K562 (cell line): ENCODE results near the gene GUCY2D. TPM values are rescaled to one million over a fixed set of nuclear protein-coding genes. Genes with fewer than 3 reads are reported as not detected.

ENCODE experiments used
- ATAC-seq: fragments of 200-7000 bp; cut with Tn5 transposase; 3 replicates; pipeline ENCODE4 v1.9.1; 2020; ENCODE audit warnings: moderate library complexity
- BruUV-seq: library from RNA; stranded (reverse); fragments of 400-500 nt; replicated peaks from 2 replicates; lab custom pipeline; 2021; lab: Mats Ljungman, UMichigan
- CTCF ChIA-PET: fragments of 300-600 bp; formaldehyde crosslinking; extraction: SDS; loops from one replicate; lab custom pipeline; 2021; ENCODE audit warnings: low intra/inter-chr PET ratio; lab: Yijun Ruan, JAX
- POLR2A ChIA-PET: fragments of 300-600, 350-650 bp; sonication (Branson Sonifier 250); formaldehyde crosslinking; extraction: SDS; loops from one replicate; lab custom pipeline; 2021; ENCODE audit warnings: antibody characterized with exemption, inconsistent platforms; lab: Yijun Ruan, JAX
- DNase-seq, 4 experiments: peaks; one replicate each; pipeline versions ENCODE4 v3.0.0 to v3.0.0-alpha.2; 2011 to 2018; ENCODE audit warnings: low spot score in 3 of 4, mixed read lengths in 3 of 4; ENCODE audit errors: extremely low read depth in 1 of 4
- FAIRE-seq: peaks from 2 replicates; lab custom pipeline; 2011; peaks lifted over from hg19 to GRCh38; lab: Jason Lieb, UNC
- H2AFZ ChIP-seq: 2 replicates; pipeline ENCODE4 v1.6.0; 2011; ENCODE audit warnings: low read depth, low read length, control low read depth, inconsistent platforms
- H3K27ac ChIP-seq: fragments of 200-600 bp; 3 replicates; pipeline ENCODE4 v1.8.0; 2011; ENCODE audit warnings: low read depth, mild to moderate bottlenecking, control low read depth, inconsistent platforms, low read length, moderate library complexity, mixed read lengths; ENCODE audit errors: extremely low read depth
- H3K27me3 ChIP-seq, 2 experiments: fragments of 300-600 bp in 1 of 2; 2 replicates in 1 of 2; 3 replicates in 1 of 2; pipeline versions ENCODE4 v1.6.0 to v1.8.0; 2011; ENCODE audit warnings: inconsistent platforms in 2 of 2, low read length in 2 of 2, mild to moderate bottlenecking in 1 of 2, mixed read lengths in 1 of 2, moderate library complexity in 1 of 2; ENCODE audit not compliant: control insufficient read depth in 2 of 2, insufficient read depth in 2 of 2
- H3K36me3 ChIP-seq: fragments of 300-600 bp; 3 replicates; pipeline ENCODE4 v1.8.0; 2011; ENCODE audit warnings: mild to moderate bottlenecking, low read length, inconsistent platforms; ENCODE audit not compliant: control insufficient read depth, insufficient read depth
- H3K4me1 ChIP-seq, 2 experiments: fragments of 200-600 bp in 1 of 2; replicated peaks in 1 of 2; 2 replicates in 1 of 2; 3 replicates in 1 of 2; pipeline versions ENCODE4 v1.5.1 to v1.8.0; 2011; ENCODE audit warnings: inconsistent platforms in 2 of 2, low read length in 2 of 2, mild to moderate bottlenecking in 1 of 2, mixed read lengths in 1 of 2, moderate library complexity in 1 of 2; ENCODE audit not compliant: control insufficient read depth in 2 of 2, insufficient read depth in 2 of 2
- H3K4me2 ChIP-seq: 2 replicates; pipeline ENCODE4 v1.6.1; 2011; ENCODE audit warnings: low read length, control low read depth, inconsistent platforms, mixed read lengths; ENCODE audit not compliant: insufficient read depth
- H3K4me3 ChIP-seq: fragments of 200-600 bp; sonication (generic), shearing (Covaris generic); 2 replicates; pipeline ENCODE4 v1.5.1; 2016; ENCODE audit warnings: control low read depth, inconsistent platforms
- H3K79me2 ChIP-seq: fragments of 200-600 bp; 3 replicates; pipeline ENCODE4 v1.8.0; 2011; ENCODE audit warnings: low read length, inconsistent platforms; ENCODE audit not compliant: control insufficient read depth, insufficient read depth
- H3K9ac ChIP-seq, 2 experiments: 2 replicates each; pipeline versions ENCODE4 v1.6.0 to v1.6.1; 2011; ENCODE audit warnings: low read depth in 2 of 2, low read length in 2 of 2, control low read depth in 1 of 2, inconsistent platforms in 1 of 2, mild to moderate bottlenecking in 1 of 2, mixed read lengths in 1 of 2; ENCODE audit not compliant: insufficient read depth in 1 of 2
- H3K9me1 ChIP-seq: one replicate; pipeline ENCODE4 v1.6.0; 2011; ENCODE audit warnings: inconsistent platforms, mild to moderate bottlenecking, low read length, moderate library complexity; ENCODE audit not compliant: control insufficient read depth, insufficient read depth
- H3K9me3 ChIP-seq: replicated peaks from 2 replicates; pipeline ENCODE4 v1.5.1; 2011; ENCODE audit warnings: low read depth, low read length, inconsistent platforms; ENCODE audit not compliant: control insufficient read depth, insufficient read depth
- H4K20me1 ChIP-seq: replicated peaks from 2 replicates; pipeline ENCODE4 v1.6.1; 2011; ENCODE audit warnings: low read length, inconsistent platforms, mixed read lengths; ENCODE audit not compliant: control insufficient read depth, insufficient read depth
- CBFB ChIP-seq: sonication (generic); formaldehyde crosslinking; IDR thresholded peaks from 2 replicates; pipeline ENCODE4 v1.4.0; 2020; ENCODE audit warnings: mild to moderate bottlenecking, missing genetic modification reagents
- CEBPG ChIP-seq, 3 experiments: fragments of 200-800 bp in 1 of 3; sonication (Bioruptor generic) in 1 of 3; sonication (generic) in 1 of 3; formaldehyde crosslinking in 1 of 3; IDR thresholded peaks in 2 of 3; conservative IDR thresholded peaks in 1 of 3; 2 replicates each; pipeline versions ENCODE4 v1.6.1 to v1.8.0; 2016 to 2022; ENCODE audit warnings: missing compliant biosample characterization in 2 of 3, missing genetic modification characterization in 2 of 3, mild to moderate bottlenecking in 1 of 3, missing genetic modification reagents in 1 of 3
- HDAC2 ChIP-seq: fragments of 450-650 bp; IDR thresholded peaks from 2 replicates; pipeline ENCODE4 v1.6.1; 2016; ENCODE audit warnings: mild to moderate bottlenecking
- JUND ChIP-seq, 2 experiments: IDR thresholded peaks; 2 replicates in 1 of 2; 3 replicates in 1 of 2; pipeline ENCODE4 v1.6.1; 2011; ENCODE audit warnings: borderline replicate concordance in 2 of 2, low read depth in 2 of 2, low read length in 2 of 2, improper control_type of control experiment in 1 of 2, missing biosample characterization in 1 of 2, missing genetic modification characterization in 1 of 2, missing genetic modification reagents in 1 of 2
- SIN3A ChIP-seq, 2 experiments: fragments of 150-350 bp in 1 of 2; IDR thresholded peaks; 2 replicates each; pipeline ENCODE4 v1.6.1; 2011 to 2016; ENCODE audit warnings: borderline replicate concordance in 2 of 2, low read depth in 2 of 2, low read length in 2 of 2, mild to moderate bottlenecking in 2 of 2, moderate library complexity in 2 of 2; ENCODE audit not compliant: control insufficient read depth in 1 of 2
- ZNF445 ChIP-seq: fragments of 250-450 bp; sonication (Bioruptor Pico); IDR thresholded peaks from 2 replicates; pipeline ENCODE4 v1.4.0; 2020; ENCODE audit warnings: low read depth, mild to moderate bottlenecking, moderate library complexity
- ZNF592 ChIP-seq: fragments of 450-650 bp; IDR thresholded peaks from 2 replicates; pipeline ENCODE4 v1.6.1; 2017; ENCODE audit warnings: antibody characterized with exemption, mild to moderate bottlenecking
- WGBS: fragments of 100-300 bp; shearing (Covaris generic); methylation state at CpG from one replicate; pipeline ENCODE4 v1.1.6; 2016; ENCODE audit warnings: low coverage, mixed read lengths; ENCODE audit not compliant: insufficient coverage; ENCODE audit errors: missing lambda C conversion rate; 5-methylcytosine and 5-hydroxymethylcytosine counted together
- in situ Hi-C: fragments of 300-500 bp; cut with MboI; formaldehyde crosslinking; loops from 4 replicates; pipeline ENCODE4 v1.15.0; 2018; ENCODE audit warnings: inconsistent platforms, mixed read lengths
- intact Hi-C: fragments of 100-400 bp; cut with micrococcal nuclease; formaldehyde crosslinking; loops from 2 replicates; pipeline ENCODE4 v1.14.2; 2022
- polyA plus RNA-seq, 8 experiments: library from polyadenylated mRNA; depleted of rRNA in 4 of 8; stranded (reverse) in 5 of 8; unstranded in 3 of 8; fragments of >200 nt; fragmentation: Nextera tagmentation in 2 of 8; fragmentation: Illumina TruSeq in 1 of 8; extraction: Ambion mirVana in 2 of 8; extraction: Trizol in 1 of 8; gene quantifications; 2 replicates each; pipeline versions ENCODE4 v1.2.1 to v1.2.3, GENCODE V29; 2011 to 2014; ENCODE audit warnings: inconsistent platforms in 1 of 8, missing spikeins in 1 of 8
- total RNA-seq, 7 experiments: library from RNA; depleted of rRNA in 6 of 7; stranded (reverse); fragments of >200 nt in 6 of 7; fragmentation: Illumina TruSeq in 2 of 7; extraction: Trizol in 2 of 7; gene quantifications; 2 replicates each; pipeline versions ENCODE4 v1.2.1 to v1.2.3, GENCODE V29; 2011 to 2021; ENCODE audit warnings: low replicate concordance in 1 of 7

GUCY2D gene
- total and polyA plus RNA-seq, 9 of the 15 experiments (the other 6 are each of a cell fraction or from before 2014, with no cell fraction given) = 0.05 TPM; not detected in 8

GRCh38 chr17:8069587-8069860 lies 67.1 kb downstream of the GUCY2D start:
- POLR2A ChIA-PET = interaction anchor here (0.6 to 0.7 kb wide), 2 partner anchors 61 to 655 kb away, joined by 3 read pairs; no protein-coding TSS in a partner anchor
- BruUV-seq = no TSS peak
- H3K27me3 ChIP-seq = peaks cover 0 to 18% of the 10 kb centered on the region in 2 experiments; a peak in 3 of 5 replicates
- H3K9me3 ChIP-seq = no peaks in the 10 kb centered on the region
- H3K9ac ChIP-seq = no peak overlapping the region
- no peak overlapping the region for H3K4me2 ChIP-seq
- H3K36me3 ChIP-seq = no peaks in the 10 kb centered on the region
- intact Hi-C loops = no loop called here
- H3K4me3 ChIP-seq = no peak overlapping the region
- 45% methylated on average over 2 of the region's 3 CpGs for WGBS
- TF ChIP-seq JUND (IDR thresholded peaks at IDR 0.05; ENCODE audit: borderline replicate concordance, low read depth, low read length) (no peak), JUND (tag; IDR thresholded peaks at IDR 0.05; ENCODE audit: borderline replicate concordance, low read depth, low read length) (no peak), ZNF592 (no peak), SIN3A (IDR thresholded peaks at IDR 0.05; ENCODE audit: borderline replicate concordance in 2 of 2, control insufficient read depth in 1 of 2, low read depth in 2 of 2, low read length in 2 of 2) (no peak), HDAC2 (no peak), CBFB (CRISPR knock-in tag) (no peak), CEBPG (CRISPR knock-in tag; IDR thresholded peaks at IDR 0.05) (no peak), CEBPG (tag; conservative IDR thresholded peaks at IDR 0.05 in 1 of 2, IDR thresholded peaks at IDR 0.05 in 1 of 2) (no peak), ZNF445 (CRISPR knock-in tag) (no peak)
- in situ Hi-C loops = loop anchor here (25.0 kb wide), 2 partner anchors 718 to 918 kb away; partner anchors contain the start of gene MFSD6L
- H2AFZ ChIP-seq = no peak overlapping the region
- no peak overlapping the region for H3K27ac ChIP-seq
- FAIRE-seq (no peak), DNase-seq (no peak), ATAC-seq (no peak)
- H3K79me2 ChIP-seq = no peaks in the 10 kb centered on the region
- H3K9me1 ChIP-seq = no peaks in the 10 kb centered on the region
- CTCF ChIA-PET = no interaction called here
- H4K20me1 ChIP-seq = no peaks in the 10 kb centered on the region
- peaks cover 5 to 28% of the 10 kb centered on the region in 2 experiments; a peak in 3 of 5 replicates for H3K4me1 ChIP-seq

Other genes with a start within 250 kb of the GUCY2D start
Only the 7 nearest of the 20 such genes appear.
- 34.8 and 36.7 TPM in 2 replicates for gene CHD3, start 113.8 kb upstream of the GUCY2D start, total RNA-seq (2014; rRNA removed)
- 14.6 and 15.2 TPM in 2 replicates for gene CHD3, start 113.8 kb upstream of the GUCY2D start, total RNA-seq (2014; rRNA removed; fragmentation: Illumina TruSeq; extraction: Trizol)
- gene CHD3, start 113.8 kb upstream of the GUCY2D start, total RNA-seq (2015; rRNA removed; fragmentation: Illumina TruSeq; extraction: Trizol) = 19.8 and 21.2 TPM in 2 replicates
- 30.6 and 38.2 TPM in 2 replicates for gene CHD3, start 113.8 kb upstream of the GUCY2D start, total RNA-seq (2021)
- 12.2 and 15.7 TPM in 2 replicates for gene CHD3, start 113.8 kb upstream of the GUCY2D start, polyA plus RNA-seq (2011; rRNA removed)
- gene CHD3, start 113.8 kb upstream of the GUCY2D start, polyA plus RNA-seq (2014; fragmentation: Illumina TruSeq; extraction: Trizol) = 24.7 and 24.8 TPM in 2 replicates
- gene CHD3, start 113.8 kb upstream of the GUCY2D start, polyA plus RNA-seq (2014; fragmentation: Nextera tagmentation; extraction: Ambion mirVana) = under 1 TPM; 0.39 to 0.63 TPM
- 27.8 and 33.9 TPM in 2 replicates for gene CHD3, start 113.8 kb upstream of the GUCY2D start, polyA plus RNA-seq (2014; rRNA removed)
- 1.9 and 4.1 TPM in 2 replicates for gene RNF227, start 86.3 kb upstream of the GUCY2D start, total RNA-seq (2014; rRNA removed)
- 2.2 and 2.3 TPM in 2 replicates for gene RNF227, start 86.3 kb upstream of the GUCY2D start, total RNA-seq (2014; rRNA removed; fragmentation: Illumina TruSeq; extraction: Trizol)
- 2.1 and 2.2 TPM in 2 replicates for gene RNF227, start 86.3 kb upstream of the GUCY2D start, total RNA-seq (2015; rRNA removed; fragmentation: Illumina TruSeq; extraction: Trizol)
- gene RNF227, start 86.3 kb upstream of the GUCY2D start, total RNA-seq (2021) = 2.1 and 2.3 TPM in 2 replicates
- 3.0 and 3.3 TPM in 2 replicates for gene RNF227, start 86.3 kb upstream of the GUCY2D start, polyA plus RNA-seq (2011; rRNA removed)
- gene RNF227, start 86.3 kb upstream of the GUCY2D start, polyA plus RNA-seq (2014; fragmentation: Illumina TruSeq; extraction: Trizol) = 2.8 and 3.0 TPM in 2 replicates
- 1 to 10 TPM; 1.1 to 1.5 TPM for gene RNF227, start 86.3 kb upstream of the GUCY2D start, polyA plus RNA-seq (2014; fragmentation: Nextera tagmentation; extraction: Ambion mirVana)
- gene RNF227, start 86.3 kb upstream of the GUCY2D start, polyA plus RNA-seq (2014; rRNA removed) = 4.7 and 6.7 TPM in 2 replicates
- 0.37 and 1.3 TPM in 2 replicates for gene KCNAB3, start 72.8 kb upstream of the GUCY2D start, total RNA-seq (2014; rRNA removed)
- gene KCNAB3, start 72.8 kb upstream of the GUCY2D start, total RNA-seq (2014; rRNA removed; fragmentation: Illumina TruSeq; extraction: Trizol) = 0.70 and 0.76 TPM in 2 replicates
- 0.57 and 0.69 TPM in 2 replicates for gene KCNAB3, start 72.8 kb upstream of the GUCY2D start, total RNA-seq (2015; rRNA removed; fragmentation: Illumina TruSeq; extraction: Trizol)
- gene KCNAB3, start 72.8 kb upstream of the GUCY2D start, total RNA-seq (2021) = 1.7 and 2.5 TPM in 2 replicates
- gene KCNAB3, start 72.8 kb upstream of the GUCY2D start, polyA plus RNA-seq (2011; rRNA removed) = 1.1 and 2.0 TPM in 2 replicates
- gene KCNAB3, start 72.8 kb upstream of the GUCY2D start, polyA plus RNA-seq (2014; fragmentation: Illumina TruSeq; extraction: Trizol) = 0.61 and 1.4 TPM in 2 replicates
- gene KCNAB3, start 72.8 kb upstream of the GUCY2D start, polyA plus RNA-seq (2014; fragmentation: Nextera tagmentation; extraction: Ambion mirVana) = under 1 TPM; 0.03 to 0.17 TPM
- gene KCNAB3, start 72.8 kb upstream of the GUCY2D start, polyA plus RNA-seq (2014; rRNA removed) = 1.0 and 2.1 TPM in 2 replicates
- gene TRAPPC1, start 70.7 kb upstream of the GUCY2D start, total RNA-seq (2014; rRNA removed) = 18.3 and 21.9 TPM in 2 replicates
- 11.7 and 15.4 TPM in 2 replicates for gene TRAPPC1, start 70.7 kb upstream of the GUCY2D start, total RNA-seq (2014; rRNA removed; fragmentation: Illumina TruSeq; extraction: Trizol)
- 11.9 and 13.4 TPM in 2 replicates for gene TRAPPC1, start 70.7 kb upstream of the GUCY2D start, total RNA-seq (2015; rRNA removed; fragmentation: Illumina TruSeq; extraction: Trizol)
- gene TRAPPC1, start 70.7 kb upstream of the GUCY2D start, total RNA-seq (2021) = 59.2 and 64.5 TPM in 2 replicates
- 36.2 and 47.0 TPM in 2 replicates for gene TRAPPC1, start 70.7 kb upstream of the GUCY2D start, polyA plus RNA-seq (2011; rRNA removed)
- 79.0 and 82.8 TPM in 2 replicates for gene TRAPPC1, start 70.7 kb upstream of the GUCY2D start, polyA plus RNA-seq (2014; fragmentation: Illumina TruSeq; extraction: Trizol)
- 10 to 100 TPM; 33.2 to 39.8 TPM for gene TRAPPC1, start 70.7 kb upstream of the GUCY2D start, polyA plus RNA-seq (2014; fragmentation: Nextera tagmentation; extraction: Ambion mirVana)
- gene TRAPPC1, start 70.7 kb upstream of the GUCY2D start, polyA plus RNA-seq (2014; rRNA removed) = 44.6 and 52.6 TPM in 2 replicates
- gene CNTROB, start 70.4 kb upstream of the GUCY2D start, total RNA-seq (2014; rRNA removed) = 20.0 and 20.7 TPM in 2 replicates
- 18.2 and 19.0 TPM in 2 replicates for gene CNTROB, start 70.4 kb upstream of the GUCY2D start, total RNA-seq (2014; rRNA removed; fragmentation: Illumina TruSeq; extraction: Trizol)
- 23.0 and 26.0 TPM in 2 replicates for gene CNTROB, start 70.4 kb upstream of the GUCY2D start, total RNA-seq (2015; rRNA removed; fragmentation: Illumina TruSeq; extraction: Trizol)
- 28.9 and 33.1 TPM in 2 replicates for gene CNTROB, start 70.4 kb upstream of the GUCY2D start, total RNA-seq (2021)
- gene CNTROB, start 70.4 kb upstream of the GUCY2D start, polyA plus RNA-seq (2011; rRNA removed) = 28.5 and 32.9 TPM in 2 replicates
- gene CNTROB, start 70.4 kb upstream of the GUCY2D start, polyA plus RNA-seq (2014; fragmentation: Illumina TruSeq; extraction: Trizol) = 31.8 and 33.3 TPM in 2 replicates
- 1 to 10 TPM; 1.9 to 2.3 TPM for gene CNTROB, start 70.4 kb upstream of the GUCY2D start, polyA plus RNA-seq (2014; fragmentation: Nextera tagmentation; extraction: Ambion mirVana)
- gene CNTROB, start 70.4 kb upstream of the GUCY2D start, polyA plus RNA-seq (2014; rRNA removed) = 23.5 and 33.3 TPM in 2 replicates
- not detected in 2 replicates for gene ALOX15B, start 36.4 kb downstream of the GUCY2D start, total RNA-seq (2014; rRNA removed)
- not detected in 2 replicates for gene ALOX15B, start 36.4 kb downstream of the GUCY2D start, total RNA-seq (2014; rRNA removed; fragmentation: Illumina TruSeq; extraction: Trizol)
- gene ALOX15B, start 36.4 kb downstream of the GUCY2D start, total RNA-seq (2015; rRNA removed; fragmentation: Illumina TruSeq; extraction: Trizol) = not detected in 2 replicates
- 0.04 and 0.07 TPM in 2 replicates for gene ALOX15B, start 36.4 kb downstream of the GUCY2D start, total RNA-seq (2021)
- not detected in 2 replicates for gene ALOX15B, start 36.4 kb downstream of the GUCY2D start, polyA plus RNA-seq (2011; rRNA removed)
- gene ALOX15B, start 36.4 kb downstream of the GUCY2D start, polyA plus RNA-seq (2014; fragmentation: Illumina TruSeq; extraction: Trizol) = not detected in 2 replicates
- gene ALOX15B, start 36.4 kb downstream of the GUCY2D start, polyA plus RNA-seq (2014; fragmentation: Nextera tagmentation; extraction: Ambion mirVana) = not detected
- gene ALOX15B, start 36.4 kb downstream of the GUCY2D start, polyA plus RNA-seq (2014; rRNA removed) = not detected in 2 replicates
- not detected in 2 replicates for gene ALOX12B, start 85.1 kb downstream of the GUCY2D start, total RNA-seq (2014; rRNA removed)
- not detected in 2 replicates for gene ALOX12B, start 85.1 kb downstream of the GUCY2D start, total RNA-seq (2014; rRNA removed; fragmentation: Illumina TruSeq; extraction: Trizol)
- gene ALOX12B, start 85.1 kb downstream of the GUCY2D start, total RNA-seq (2015; rRNA removed; fragmentation: Illumina TruSeq; extraction: Trizol) = not detected in 2 replicates
- gene ALOX12B, start 85.1 kb downstream of the GUCY2D start, total RNA-seq (2021) = not detected in 2 replicates
- gene ALOX12B, start 85.1 kb downstream of the GUCY2D start, polyA plus RNA-seq (2011; rRNA removed) = not detected in 2 replicates
- gene ALOX12B, start 85.1 kb downstream of the GUCY2D start, polyA plus RNA-seq (2014; fragmentation: Illumina TruSeq; extraction: Trizol) = not detected in 2 replicates
- not detected for gene ALOX12B, start 85.1 kb downstream of the GUCY2D start, polyA plus RNA-seq (2014; fragmentation: Nextera tagmentation; extraction: Ambion mirVana)
- gene ALOX12B, start 85.1 kb downstream of the GUCY2D start, polyA plus RNA-seq (2014; rRNA removed) = not detected in 2 replicates